HCT116 (cell line): ENCODE results near the gene SLC5A2. TPM values are rescaled to one million over a fixed set of nuclear protein-coding genes. Genes with fewer than 3 reads are reported as not detected.

ENCODE experiments used
- ATAC-seq: fragments of 200-7000 bp; cut with Tn5 transposase; 2 replicates; pipeline ENCODE4 v1.9.1; 2020; ENCODE audit warnings: mild to moderate bottlenecking, moderate library complexity
- BruUV-seq: library from RNA; stranded (reverse); fragments of 400-500 nt; replicated peaks from 2 replicates; lab custom pipeline; 2021; lab: Mats Ljungman, UMichigan
- CTCF ChIA-PET: fragments of 300-600 bp; sonication (Branson Sonifier 250); formaldehyde crosslinking; loops from one replicate; lab custom pipeline; 2021; ENCODE audit warnings: antibody characterized with exemption; lab: Charles Lee
- POLR2A ChIA-PET: fragments of 300-600, 350-600 bp; sonication (Branson Sonifier 250); formaldehyde crosslinking; loops from one replicate; lab custom pipeline; 2021; ENCODE audit warnings: antibody characterized with exemption; lab: Charles Lee
- RAD21 ChIA-PET, 2 experiments: fragments of 300-600 bp; sonication (Branson Sonifier 250); formaldehyde crosslinking; loops; one replicate each; lab custom pipeline; 2023; ENCODE audit warnings: low total read pairs in 2 of 2; ENCODE audit not compliant: uncharacterized antibody in 2 of 2, unreplicated experiment in 2 of 2, low non-redundant PET in 1 of 2; lab: Charles Lee
- DNase-seq: peaks from one replicate; pipeline ENCODE4 v3.0.0-alpha.2; 2010; ENCODE audit warnings: low read depth, low spot score
- H2AFZ ChIP-seq: fragments of 200-600 bp; shearing (Covaris generic), sonication (generic); 2 replicates; pipeline ENCODE4 v1.6.1; 2017; ENCODE audit warnings: low read depth, mixed run types, mixed read lengths, antibody characterized with exemption, low read length; ENCODE audit not compliant: poor library complexity, severe bottlenecking
- H3K27ac ChIP-seq: 2 replicates; pipeline ENCODE4 v1.5.1; 2012; ENCODE audit warnings: low read depth, low read length
- H3K27me3 ChIP-seq: fragments of 200-600 bp; sonication (generic); 2 replicates; pipeline ENCODE4 v1.6.1; 2016; ENCODE audit warnings: mixed run types, low read length, mixed read lengths; ENCODE audit not compliant: insufficient read depth
- H3K36me3 ChIP-seq, 2 experiments: fragments of 200-500 bp in 1 of 2; fragments of 200-600 bp in 1 of 2; sonication (Bioruptor generic) in 1 of 2; sonication (generic) in 1 of 2; 2 replicates each; pipeline versions ENCODE4 v1.5.1 to v1.6.1; 2014 to 2016; ENCODE audit warnings: low read length in 2 of 2, inconsistent platforms in 1 of 2, mixed read lengths in 1 of 2, mixed run types in 1 of 2; ENCODE audit not compliant: insufficient read depth in 2 of 2, control insufficient read depth in 1 of 2
- H3K4me1 ChIP-seq, 2 experiments: fragments of 200-600 bp in 1 of 2; sonication (generic) in 1 of 2; 2 replicates each; pipeline versions ENCODE4 v1.5.1 to v1.6.1; 2012 to 2017; ENCODE audit warnings: low read length in 2 of 2, inconsistent platforms in 1 of 2, mild to moderate bottlenecking in 1 of 2, mixed read lengths in 1 of 2, mixed run types in 1 of 2, moderate library complexity in 1 of 2; ENCODE audit not compliant: insufficient read depth in 2 of 2, control insufficient read depth in 1 of 2
- H3K4me2 ChIP-seq: fragments of 200-600 bp; sonication (generic); 2 replicates; pipeline ENCODE4 v1.6.1; 2017; ENCODE audit warnings: mixed run types, low read length, mixed read lengths
- H3K4me3 ChIP-seq, 2 experiments: fragments of 200-600 bp in 1 of 2; sonication (generic) in 1 of 2; replicated peaks in 1 of 2; 2 replicates each; pipeline ENCODE4 v1.5.1; 2011 to 2016; ENCODE audit warnings: low read length in 2 of 2, control low read depth in 1 of 2, low read depth in 1 of 2, mild to moderate bottlenecking in 1 of 2, mixed read lengths in 1 of 2, mixed run types in 1 of 2
- H3K79me2 ChIP-seq: fragments of 200-600 bp; sonication (generic); 2 replicates; pipeline ENCODE4 v1.6.1; 2017; ENCODE audit warnings: mild to moderate bottlenecking, mixed run types, low read length, moderate library complexity, mixed read lengths; ENCODE audit not compliant: insufficient read depth
- H3K9ac ChIP-seq: fragments of 200-600 bp; sonication (generic); 2 replicates; pipeline ENCODE4 v1.6.1; 2016; ENCODE audit warnings: low read length, mixed read lengths
- H3K9me2 ChIP-seq: fragments of 200-600 bp; sonication (generic), shearing (Covaris generic); 2 replicates; pipeline ENCODE4 v1.6.1; 2017; ENCODE audit warnings: mixed run types, mild to moderate bottlenecking, moderate library complexity; ENCODE audit not compliant: insufficient read depth
- H3K9me3 ChIP-seq, 2 experiments: fragments of 200-500 bp in 1 of 2; fragments of 200-600 bp in 1 of 2; sonication (Bioruptor generic) in 1 of 2; sonication (generic) in 1 of 2; 2 replicates each; pipeline ENCODE4 v1.6.1; 2014 to 2017; ENCODE audit warnings: low read length in 2 of 2, mixed read lengths in 2 of 2, inconsistent platforms in 1 of 2, low read depth in 1 of 2, mild to moderate bottlenecking in 1 of 2, mixed run types in 1 of 2, moderate library complexity in 1 of 2; ENCODE audit not compliant: control insufficient read depth in 1 of 2, insufficient read depth in 1 of 2
- H4K20me1 ChIP-seq: fragments of 200-600 bp; sonication (generic), shearing (Covaris generic); 2 replicates; pipeline ENCODE4 v1.6.1; 2017; ENCODE audit warnings: mixed run types, mild to moderate bottlenecking, moderate library complexity; ENCODE audit not compliant: insufficient read depth
- ATF3 ChIP-seq: IDR thresholded peaks from 2 replicates; pipeline ENCODE4 v1.6.1; 2012
- CBX3 ChIP-seq: IDR thresholded peaks from 2 replicates; pipeline ENCODE4 v1.6.1; 2012; ENCODE audit warnings: low read depth
- CEBPB ChIP-seq: IDR thresholded peaks from 2 replicates; pipeline ENCODE4 v1.6.1; 2012; ENCODE audit warnings: low read depth
- ELF1 ChIP-seq: IDR thresholded peaks from 2 replicates; pipeline ENCODE4 v1.6.1; 2012; ENCODE audit warnings: low read depth, borderline replicate concordance
- JUND ChIP-seq: IDR thresholded peaks from 2 replicates; pipeline ENCODE4 v1.6.1; 2012
- MAX ChIP-seq: IDR thresholded peaks from 2 replicates; pipeline ENCODE4 v1.6.1; 2012
- SP1 ChIP-seq: IDR thresholded peaks from 2 replicates; pipeline ENCODE4 v1.6.1; 2012; ENCODE audit warnings: low read depth
- SRF ChIP-seq: IDR thresholded peaks from 2 replicates; pipeline ENCODE4 v1.6.1; 2012; ENCODE audit warnings: low read depth
- TCF7L2 ChIP-seq: IDR thresholded peaks from 2 replicates; pipeline ENCODE4 v1.7.0; 2011; ENCODE audit warnings: borderline replicate concordance, inconsistent platforms; ENCODE audit not compliant: insufficient read depth, insufficient read length; ENCODE audit errors: extremely low read depth
- YY1 ChIP-seq: IDR thresholded peaks from 2 replicates; pipeline ENCODE4 v1.6.1; 2011; ENCODE audit warnings: low read length, low read depth, moderate library complexity, mild to moderate bottlenecking; ENCODE audit not compliant: insufficient replicate concordance; ENCODE audit errors: extremely low read depth
- ZBTB33 ChIP-seq: IDR thresholded peaks from 2 replicates; pipeline ENCODE4 v1.6.1; 2011; ENCODE audit warnings: mild to moderate bottlenecking, low read length, moderate library complexity; ENCODE audit not compliant: insufficient replicate concordance; ENCODE audit errors: extremely low read depth
- ZFX ChIP-seq: fragments of 450-650 bp; IDR thresholded peaks from 2 replicates; pipeline ENCODE4 v1.6.1; 2017
- intact Hi-C: fragments of 100-400 bp; cut with micrococcal nuclease; formaldehyde crosslinking; loops from 2 replicates; pipeline ENCODE4 v1.10.0; 2022
- total RNA-seq: library from RNA; stranded (reverse); gene quantifications from one replicate; pipeline ENCODE4 v1.2.1, GENCODE V29; 2021; ENCODE audit not compliant: unreplicated experiment

Gene SLC5A2
- total RNA-seq, 1 experiment from 2014 or later = 0.10 TPM

- no peak overlapping the region for H3K9ac ChIP-seq
- DNase-seq (no peak), ATAC-seq (no peak)
- no TSS peak for BruUV-seq
- peaks cover 3 to 30% of the 10 kb centered on the region in 2 experiments; a peak in 3 of 4 replicates for H3K4me1 ChIP-seq
- no peak overlapping the region for H3K4me3 ChIP-seq
- H3K27ac ChIP-seq = no peak overlapping the region
- no peaks in the 10 kb centered on the region for H3K36me3 ChIP-seq
- H3K9me3 ChIP-seq = no peaks in the 10 kb centered on the region
- H3K4me2 ChIP-seq = peak overlapping the region; percentile 84; the same call in 1 of the 2 replicates
- H3K9me2 ChIP-seq = no peaks in the 10 kb centered on the region
- intact Hi-C loops = no loop called here
- no peaks in the 10 kb centered on the region for H4K20me1 ChIP-seq
- peaks cover 25% of the 10 kb centered on the region for H3K79me2 ChIP-seq
- ChIA-PET RAD21 (no interaction called here), POLR2A (interaction anchor here (2.1 kb wide), 3 partner anchors 251 to 412 kb away, joined by 6 to 12 read pairs (median 7); partner anchors contain the start of genes KAT8 and ZNF267), CTCF (interaction anchor here (0.7 to 3.4 kb wide), 18 partner anchors 8 to 508 kb away, joined by 3 to 32 read pairs (median 7); partner anchors contain the start of genes HSD3B7, KAT8, TGFB1I1 and ZNF267)
- no peaks in the 10 kb centered on the region for H3K27me3 ChIP-seq
- TF ChIP-seq ATF3 = no peak
- H2AFZ ChIP-seq = no peak overlapping the region
Measured at GRCh38 chr16:31461201-31461920, 21.6 kb upstream of the SLC5A2 start.

- Histone ChIP-seq H3K4me1 (peaks cover 3 to 30% of the 10 kb centered on the region in 2 experiments; a peak in 3 of 4 replicates), H3K4me2 (no peak overlapping the region), H3K79me2 (peaks cover 18% of the 10 kb centered on the region), H3K9me3 (no peaks in the 10 kb centered on the region), H3K36me3 (no peaks in the 10 kb centered on the region), H3K27ac (no peak overlapping the region), H3K9ac (no peak overlapping the region), H3K27me3 (no peaks in the 10 kb centered on the region), H3K9me2 (no peaks in the 10 kb centered on the region), H2AFZ (no peak overlapping the region), H4K20me1 (no peaks in the 10 kb centered on the region), H3K4me3 (no peak overlapping the region)
- TF ChIP-seq ELF1 (no peak), ZBTB33 (no peak), CBX3 (no peak), SRF (no peak), SP1 (no peak), TCF7L2 (no peak), CEBPB (no peak), YY1 (no peak), MAX (no peak), ZFX (no peak), JUND (no peak)
- POLR2A ChIA-PET = no interaction called here
- intact Hi-C loops = no loop called here
- DNase-seq (no peak), ATAC-seq (no peak)
- RAD21 ChIA-PET = no interaction called here
- CTCF ChIA-PET = interaction anchor here (1.4 kb wide), 1 partner anchor 11 kb away, joined by 3 read pairs; no protein-coding TSS in a partner anchor
- no TSS peak for BruUV-seq
Measured at GRCh38 chr16:31461921-31462804, 20.8 kb upstream of the SLC5A2 start.
